Measurements from ENCODE around the gene GPR137C.

- TF ChIP-seq, protein P1, sequence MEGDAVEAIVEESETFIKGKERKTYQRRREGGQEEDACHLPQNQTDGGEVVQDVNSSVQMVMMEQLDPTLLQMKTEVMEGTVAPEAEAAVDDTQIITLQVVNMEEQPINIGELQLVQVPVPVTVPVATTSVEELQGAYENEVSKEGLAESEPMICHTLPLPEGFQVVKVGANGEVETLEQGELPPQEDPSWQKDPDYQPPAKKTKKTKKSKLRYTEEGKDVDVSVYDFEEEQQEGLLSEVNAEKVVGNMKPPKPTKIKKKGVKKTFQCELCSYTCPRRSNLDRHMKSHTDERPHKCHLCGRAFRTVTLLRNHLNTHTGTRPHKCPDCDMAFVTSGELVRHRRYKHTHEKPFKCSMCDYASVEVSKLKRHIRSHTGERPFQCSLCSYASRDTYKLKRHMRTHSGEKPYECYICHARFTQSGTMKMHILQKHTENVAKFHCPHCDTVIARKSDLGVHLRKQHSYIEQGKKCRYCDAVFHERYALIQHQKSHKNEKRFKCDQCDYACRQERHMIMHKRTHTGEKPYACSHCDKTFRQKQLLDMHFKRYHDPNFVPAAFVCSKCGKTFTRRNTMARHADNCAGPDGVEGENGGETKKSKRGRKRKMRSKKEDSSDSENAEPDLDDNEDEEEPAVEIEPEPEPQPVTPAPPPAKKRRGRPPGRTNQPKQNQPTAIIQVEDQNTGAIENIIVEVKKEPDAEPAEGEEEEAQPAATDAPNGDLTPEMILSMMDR (IDR thresholded peaks at IDR 0.05; ENCODE audit: insufficient read depth, low read length) = no peak
- TF ChIP-seq GABPA (IDR thresholded peaks at IDR 0.05; ENCODE audit: low read depth) = no peak
These were observed 54.4 kb downstream of the GPR137C start for GRCh38 chr14:52607061-52607460.
